ENCODE data around the gene RTEL1.

DNA sequence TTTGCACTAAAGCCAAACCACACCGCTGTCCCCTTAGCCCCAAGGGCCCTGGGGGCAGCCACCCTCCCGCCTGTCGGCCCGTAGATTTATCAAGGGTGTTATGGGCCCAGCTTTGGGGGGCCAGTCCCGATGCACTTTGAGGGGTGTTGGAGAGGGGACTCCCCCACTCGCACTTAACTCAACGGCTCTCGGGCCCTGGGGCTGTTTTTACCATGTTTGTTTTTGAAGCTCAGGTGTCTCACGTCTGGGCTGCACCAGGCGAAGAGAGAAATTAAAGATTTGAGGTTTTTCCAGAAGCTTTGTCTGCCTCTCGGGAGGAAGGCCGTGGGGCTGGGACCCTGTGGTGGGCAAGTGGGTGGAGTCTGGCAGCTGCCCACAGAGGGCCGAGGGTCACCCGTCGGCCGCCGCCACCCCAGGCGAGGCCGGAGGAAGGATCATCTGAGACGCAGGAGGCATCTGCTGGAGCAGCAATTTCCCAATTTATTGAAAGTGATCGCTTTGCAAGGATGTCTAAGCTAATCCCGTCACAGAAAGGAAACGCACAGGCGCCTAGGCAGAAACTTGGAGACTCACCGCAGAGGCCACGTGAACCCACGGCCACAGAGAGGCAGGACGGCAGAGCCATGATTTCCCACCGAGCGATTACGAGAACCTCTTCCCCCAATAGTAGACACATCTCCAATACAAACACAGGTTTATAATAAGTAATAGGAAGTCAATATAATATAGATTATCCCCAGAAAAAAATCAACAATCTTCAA is 85.3 kb downstream of the RTEL1 start:
- TF ChIP-seq, protein P1, sequence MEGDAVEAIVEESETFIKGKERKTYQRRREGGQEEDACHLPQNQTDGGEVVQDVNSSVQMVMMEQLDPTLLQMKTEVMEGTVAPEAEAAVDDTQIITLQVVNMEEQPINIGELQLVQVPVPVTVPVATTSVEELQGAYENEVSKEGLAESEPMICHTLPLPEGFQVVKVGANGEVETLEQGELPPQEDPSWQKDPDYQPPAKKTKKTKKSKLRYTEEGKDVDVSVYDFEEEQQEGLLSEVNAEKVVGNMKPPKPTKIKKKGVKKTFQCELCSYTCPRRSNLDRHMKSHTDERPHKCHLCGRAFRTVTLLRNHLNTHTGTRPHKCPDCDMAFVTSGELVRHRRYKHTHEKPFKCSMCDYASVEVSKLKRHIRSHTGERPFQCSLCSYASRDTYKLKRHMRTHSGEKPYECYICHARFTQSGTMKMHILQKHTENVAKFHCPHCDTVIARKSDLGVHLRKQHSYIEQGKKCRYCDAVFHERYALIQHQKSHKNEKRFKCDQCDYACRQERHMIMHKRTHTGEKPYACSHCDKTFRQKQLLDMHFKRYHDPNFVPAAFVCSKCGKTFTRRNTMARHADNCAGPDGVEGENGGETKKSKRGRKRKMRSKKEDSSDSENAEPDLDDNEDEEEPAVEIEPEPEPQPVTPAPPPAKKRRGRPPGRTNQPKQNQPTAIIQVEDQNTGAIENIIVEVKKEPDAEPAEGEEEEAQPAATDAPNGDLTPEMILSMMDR (IDR thresholded peaks at IDR 0.05): no peak
- TF ChIP-seq POLR2A (IDR thresholded peaks at IDR 0.05): no peak

Measured in testis (tissue), 2 donors.